GM21529 (cell line): ENCODE data around the gene MAP3K2.

Experiments
- ATAC-seq: cut with Tn5 transposase; IDR thresholded peaks from one replicate; pipeline ENCODE4 v1.9.1; 2021; ENCODE audit not compliant: unreplicated experiment

Gene MAP3K2

GRCh38 chr2:127386764-127387654 is 766 bp downstream of the MAP3K2 start:
- ATAC-seq = peak; percentile 60

DNA sequence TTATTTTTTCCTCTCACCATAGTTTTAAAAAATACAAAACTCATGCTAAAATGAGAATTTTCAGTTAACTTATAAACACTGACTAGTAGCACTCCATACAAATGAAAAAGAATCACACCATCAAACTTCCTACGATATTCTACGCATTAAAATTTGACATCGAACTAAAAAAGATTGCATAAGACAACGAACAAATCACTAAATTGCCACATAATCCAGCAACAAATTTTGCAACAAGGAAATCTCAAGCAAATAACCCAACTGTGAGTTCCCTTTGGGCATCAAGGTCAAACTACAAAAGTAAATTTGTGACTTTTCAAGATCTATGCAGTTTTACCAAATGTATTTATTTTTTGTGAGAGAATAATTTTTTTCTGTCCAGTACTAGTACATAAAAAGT is 1.5 kb downstream of the MAP3K2 start:
- ATAC-seq = no peak

GRCh38 chr2:127384529-127384928 is 3.2 kb downstream of the MAP3K2 start:
- no peak for ATAC-seq

GRCh38 chr2:127382831-127383230 is 4.9 kb downstream of the MAP3K2 start:
- ATAC-seq = no peak

- ATAC-seq = no peak
Observed at GRCh38 chr2:127381762-127382161, 6.0 kb downstream of the MAP3K2 start.

- no peak for ATAC-seq
Observed at GRCh38 chr2:127379712-127380355, 7.9 kb downstream of the MAP3K2 start.

GRCh38 chr2:127378720-127379119 is 9.1 kb downstream of the MAP3K2 start:
- no peak for ATAC-seq

DNA sequence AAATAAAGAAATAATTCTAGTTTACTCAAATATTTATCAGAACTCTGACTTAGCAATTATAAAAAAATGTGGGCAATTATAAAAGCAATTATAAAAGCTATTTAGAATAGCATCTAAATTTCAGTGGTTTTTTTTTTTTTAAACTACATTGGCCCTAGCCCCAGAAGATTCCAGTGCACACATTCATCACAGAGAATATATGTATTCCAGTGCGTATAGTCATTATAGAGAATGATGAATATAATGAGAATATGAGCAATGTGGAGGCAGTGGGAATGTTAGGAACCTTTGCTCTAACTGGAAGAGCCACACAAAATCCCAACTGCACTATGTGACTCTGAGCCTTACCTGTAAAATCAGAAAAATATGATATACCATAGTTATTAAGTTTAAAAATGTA is 10.5 kb downstream of the MAP3K2 start:
- no peak for ATAC-seq

GRCh38 chr2:127376257-127376656 is 11.5 kb downstream of the MAP3K2 start:
- ATAC-seq = no peak

DNA sequence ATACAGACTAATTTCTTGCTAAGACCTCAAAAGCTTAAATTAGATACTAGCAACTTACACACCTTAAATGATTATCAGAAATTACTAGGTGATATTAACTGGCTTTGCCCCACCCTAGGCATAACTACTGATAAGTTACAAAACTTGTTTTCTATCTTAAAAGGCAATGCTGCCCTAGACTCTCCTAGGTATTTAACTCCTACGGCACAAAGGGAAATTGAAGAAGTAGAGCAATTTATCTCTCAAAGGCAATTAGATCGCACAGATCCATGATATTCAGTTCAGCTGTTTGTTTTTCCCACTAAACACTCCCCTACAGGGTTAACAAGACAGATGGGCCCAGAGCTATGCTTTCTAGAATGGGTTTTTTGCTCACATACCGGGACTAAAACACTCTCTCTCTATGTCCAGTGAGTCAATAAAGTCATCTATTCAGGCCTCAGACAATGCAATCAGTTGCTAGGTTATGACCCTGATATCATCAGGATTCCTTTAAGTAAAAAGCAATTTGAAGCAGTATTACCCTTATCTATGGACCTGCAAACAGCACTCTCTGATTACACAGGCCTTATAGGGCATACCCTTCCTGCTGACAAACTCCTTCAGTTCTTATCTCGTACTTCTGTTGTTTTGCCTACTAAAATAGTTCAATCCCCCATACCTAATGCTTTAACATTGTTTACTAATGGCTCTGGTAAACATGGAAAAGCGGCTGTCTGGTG is 14.3 kb downstream of the MAP3K2 start:
- ATAC-seq = no peak

DNA sequence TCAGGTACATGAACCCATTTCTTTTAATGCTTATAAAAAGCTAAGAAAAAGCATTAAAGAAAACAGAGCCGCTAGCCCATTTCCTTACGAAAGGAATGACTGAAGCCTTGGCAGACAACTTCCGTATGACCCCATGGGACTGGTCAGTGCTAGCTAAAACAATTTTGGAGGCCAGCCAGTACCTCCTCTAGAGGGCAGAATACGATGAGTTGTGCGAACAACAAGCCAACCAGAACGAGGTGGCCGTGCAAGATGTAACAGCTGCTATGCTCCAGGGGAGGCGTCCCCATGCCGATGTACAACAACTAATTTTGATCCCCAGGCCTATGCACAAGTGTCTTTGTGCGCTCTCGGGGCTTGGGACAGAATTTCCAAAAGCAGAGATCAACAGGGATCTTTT is 16.7 kb downstream of the MAP3K2 start:
- no peak for ATAC-seq

GRCh38 chr2:127370010-127370409 is 17.8 kb downstream of the MAP3K2 start:
- no peak for ATAC-seq

- ATAC-seq = no peak
Observed at GRCh38 chr2:127365211-127365643, 22.5 kb downstream of the MAP3K2 start.

GRCh38 chr2:127362971-127363370 is 24.8 kb downstream of the MAP3K2 start:
- no peak for ATAC-seq

DNA sequence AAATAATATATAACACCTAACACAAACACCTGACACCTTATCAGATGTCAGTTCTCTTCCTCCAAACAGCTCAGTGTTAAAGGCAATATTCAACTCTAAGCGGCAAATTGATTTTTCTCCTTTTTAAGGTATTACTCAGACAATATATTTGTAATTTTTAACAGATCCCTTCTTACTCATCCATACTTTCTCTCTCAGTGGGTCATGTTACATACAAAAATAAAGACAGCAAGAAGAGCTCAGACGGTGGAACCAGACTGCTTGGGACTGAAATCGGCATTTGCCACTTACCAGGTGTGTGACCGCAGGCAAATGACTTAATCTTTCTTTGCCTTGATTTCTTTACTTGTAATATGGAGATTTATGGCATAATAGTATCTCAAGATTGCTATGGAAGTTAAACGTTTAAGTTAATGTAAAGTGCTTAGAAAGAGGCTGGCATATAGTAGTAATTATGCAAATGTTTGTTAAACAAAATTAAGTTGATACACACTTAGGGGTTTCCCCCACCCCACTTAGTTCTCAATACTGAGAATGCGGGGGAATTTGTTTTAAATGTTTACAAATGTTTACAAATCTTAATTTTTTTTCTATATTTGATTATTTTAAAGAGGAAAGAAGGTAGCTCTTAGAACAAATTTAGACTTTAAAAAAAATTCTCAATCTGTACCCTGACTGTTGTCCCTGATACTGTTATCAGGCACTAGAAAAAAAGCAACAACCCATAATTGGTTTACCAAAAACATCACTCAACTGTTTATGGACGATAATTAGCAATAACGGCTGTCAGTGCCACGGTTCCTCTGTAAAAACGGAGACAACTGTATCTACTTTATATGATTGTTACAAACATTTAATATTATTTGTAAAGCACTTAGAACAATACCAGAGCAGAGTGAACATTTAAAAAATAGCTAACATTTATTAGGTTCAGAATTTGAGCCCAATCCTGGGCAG is 25.6 kb downstream of the MAP3K2 start:
- ATAC-seq = no peak

- ATAC-seq = no peak
Observed at GRCh38 chr2:127360242-127360641, 27.5 kb downstream of the MAP3K2 start.

DNA sequence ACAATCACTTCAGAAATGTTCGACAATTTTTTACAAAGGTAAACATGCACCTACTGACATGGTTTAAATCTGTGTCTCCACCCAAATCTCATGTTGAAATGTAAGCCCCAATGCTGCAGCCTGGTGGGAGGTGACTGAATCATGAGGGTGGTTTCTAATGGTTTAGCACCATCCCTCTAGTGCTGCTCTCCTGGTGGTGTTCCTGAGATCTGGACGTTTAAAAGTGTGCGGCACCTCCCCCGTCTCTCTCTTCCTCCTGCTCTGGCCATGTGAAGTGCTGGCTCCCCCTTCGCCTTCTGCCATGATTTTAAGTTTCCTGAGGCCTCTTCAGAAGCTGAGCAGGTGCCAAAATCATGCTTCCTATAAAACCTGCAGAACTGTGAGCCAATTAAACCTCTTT is 28.3 kb downstream of the MAP3K2 start:
- ATAC-seq = no peak

DNA sequence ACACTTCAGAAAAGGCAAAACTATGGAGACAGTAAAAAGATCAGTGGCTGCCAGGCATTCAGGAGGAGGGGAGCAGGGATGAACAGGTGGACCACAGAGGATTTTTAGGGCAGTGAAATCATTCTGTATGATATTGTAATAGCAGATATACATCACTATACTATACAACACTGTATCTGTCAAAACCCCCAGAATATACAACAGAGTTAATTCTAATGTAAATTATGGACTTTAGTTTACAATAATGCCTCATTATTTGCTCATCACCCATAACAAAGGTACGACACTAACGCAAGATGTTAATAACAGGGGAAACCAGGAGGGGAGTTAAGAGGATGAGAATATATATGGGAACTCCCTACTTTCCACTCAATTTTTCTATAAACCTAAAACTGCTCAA is 28.8 kb downstream of the MAP3K2 start:
- no peak for ATAC-seq

DNA sequence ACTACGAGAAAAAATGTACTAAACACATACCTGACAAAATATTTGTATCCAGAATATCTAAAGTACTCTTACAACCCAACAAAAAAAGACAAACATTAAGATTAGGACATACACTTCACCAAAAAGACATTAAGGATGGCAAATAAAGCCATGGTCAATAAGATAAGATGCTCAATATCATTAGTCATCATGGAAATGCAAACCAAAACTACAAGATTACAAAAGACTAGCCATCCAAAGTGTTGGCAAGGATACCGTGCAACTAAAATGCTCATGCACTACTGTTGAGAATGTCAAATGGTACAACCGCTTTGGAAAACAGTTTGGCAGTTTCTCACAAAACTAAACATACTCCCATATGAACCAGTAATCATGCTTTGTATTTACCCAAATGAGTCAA is 29.7 kb downstream of the MAP3K2 start:
- no peak for ATAC-seq

DNA sequence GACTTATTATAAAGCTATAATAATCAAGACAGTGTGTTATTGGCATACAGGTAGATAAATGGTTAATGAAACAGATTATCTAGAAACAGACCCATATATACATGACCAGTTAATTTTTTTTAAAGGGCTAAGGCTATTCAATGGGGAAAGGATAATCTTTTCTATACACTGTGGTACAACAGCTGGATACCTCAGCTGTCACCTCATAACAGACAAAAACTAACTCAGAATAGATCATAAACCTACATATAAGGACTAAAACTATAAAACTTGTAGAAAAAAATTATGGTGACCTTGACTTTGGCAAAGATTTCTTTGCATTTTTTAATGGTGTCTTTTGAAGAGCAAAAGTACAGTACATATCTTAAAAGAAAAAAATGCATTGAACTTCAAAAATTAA is 30.2 kb downstream of the MAP3K2 start:
- ATAC-seq = no peak

DNA sequence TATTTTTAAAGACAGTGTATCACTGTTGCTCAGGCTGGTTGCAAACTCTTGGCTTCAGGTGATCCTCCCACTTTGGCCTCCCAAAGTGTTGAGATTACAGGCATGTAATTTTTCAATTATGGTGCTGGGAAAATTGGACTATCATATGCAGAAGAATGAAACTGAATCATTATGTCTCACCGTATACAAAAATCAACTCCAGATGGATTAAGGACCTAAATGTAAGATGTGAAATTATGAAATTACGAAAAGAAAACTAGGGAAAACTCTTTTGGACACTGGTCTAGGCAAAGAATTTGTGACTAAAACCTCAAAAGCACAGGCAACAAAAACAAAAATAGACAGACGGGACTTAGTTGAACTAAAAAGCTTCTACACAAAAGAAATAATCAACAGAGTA is 31.2 kb downstream of the MAP3K2 start:
- no peak for ATAC-seq
